Kidney tubule cell (primary cell): Measurements from ENCODE around the gene FAM184A.

Source experiments
- DNase-seq: peaks from one replicate; pipeline ENCODE4 v3.0.0-alpha.2; 2018; ENCODE audit warnings: low spot score

The FAM184A gene

GRCh38 chr6:118968416-118968815, 110.0 kb downstream of the FAM184A start:
- DNase-seq, result peak; percentile 27

GRCh38 chr6:118967239-118967638, 111.2 kb downstream of the FAM184A start:
- no peak for DNase-seq

GRCh38 chr6:118965843-118966370, 112.6 kb downstream of the FAM184A start:
- no peak for DNase-seq

GRCh38 chr6:118965371-118965770, 113.1 kb downstream of the FAM184A start:
- DNase-seq, result peak; percentile 7

GRCh38 chr6:118963003-118963402, 115.5 kb downstream of the FAM184A start:
- DNase-seq, result peak; percentile 2

- no peak for DNase-seq
Measured at GRCh38 chr6:118959903-118960302, 118.6 kb downstream of the FAM184A start.

- no peak for DNase-seq
Measured at GRCh38 chr6:118953391-118953790, 125.1 kb downstream of the FAM184A start.

- no peak for DNase-seq
Measured at GRCh38 chr6:118952683-118953082, 125.8 kb downstream of the FAM184A start.

- DNase-seq, result no peak
Measured at GRCh38 chr6:118945217-118945616, 133.2 kb downstream of the FAM184A start.

- DNase-seq, result no peak
Measured at GRCh38 chr6:118940770-118941169, 137.7 kb downstream of the FAM184A start.

GRCh38 chr6:118939683-118940082, 138.8 kb downstream of the FAM184A start:
- DNase-seq, result no peak

- no peak for DNase-seq
Measured at GRCh38 chr6:118935978-118936703, 142.3 kb downstream of the FAM184A start.

- no peak for DNase-seq
Measured at GRCh38 chr6:118935331-118935668, 143.2 kb downstream of the FAM184A start.

- peak; percentile 95 for DNase-seq
Measured at GRCh38 chr6:118934461-118935330, 143.8 kb downstream of the FAM184A start, which contains the start of gene MCM9. TSS of gene MCM9 (minus strand) at chr6:118935159. CDS start at chr6:118931723, 3,436 bp downstream.

GRCh38 chr6:118933855-118934460, 144.5 kb downstream of the FAM184A start:
- DNase-seq, result no peak

GRCh38 chr6:118932421-118932820, 146.0 kb downstream of the FAM184A start:
- DNase-seq, result peak; percentile 57

GRCh38 chr6:118931436-118931835, 147.0 kb downstream of the FAM184A start:
- no peak for DNase-seq

- no peak for DNase-seq
Measured at GRCh38 chr6:118930680-118931079, 147.8 kb downstream of the FAM184A start.

GRCh38 chr6:118923035-118923434, 155.4 kb downstream of the FAM184A start:
- no peak for DNase-seq

GRCh38 chr6:118921084-118921483, 157.4 kb downstream of the FAM184A start:
- DNase-seq, result no peak

- DNase-seq, result no peak
Measured at GRCh38 chr6:118918329-118918725, 160.1 kb downstream of the FAM184A start.

- peak; percentile 76 for DNase-seq
Measured at GRCh38 chr6:118917546-118918328, 160.7 kb downstream of the FAM184A start.
